ENCODE results near the gene B3GNT8.

DNA sequence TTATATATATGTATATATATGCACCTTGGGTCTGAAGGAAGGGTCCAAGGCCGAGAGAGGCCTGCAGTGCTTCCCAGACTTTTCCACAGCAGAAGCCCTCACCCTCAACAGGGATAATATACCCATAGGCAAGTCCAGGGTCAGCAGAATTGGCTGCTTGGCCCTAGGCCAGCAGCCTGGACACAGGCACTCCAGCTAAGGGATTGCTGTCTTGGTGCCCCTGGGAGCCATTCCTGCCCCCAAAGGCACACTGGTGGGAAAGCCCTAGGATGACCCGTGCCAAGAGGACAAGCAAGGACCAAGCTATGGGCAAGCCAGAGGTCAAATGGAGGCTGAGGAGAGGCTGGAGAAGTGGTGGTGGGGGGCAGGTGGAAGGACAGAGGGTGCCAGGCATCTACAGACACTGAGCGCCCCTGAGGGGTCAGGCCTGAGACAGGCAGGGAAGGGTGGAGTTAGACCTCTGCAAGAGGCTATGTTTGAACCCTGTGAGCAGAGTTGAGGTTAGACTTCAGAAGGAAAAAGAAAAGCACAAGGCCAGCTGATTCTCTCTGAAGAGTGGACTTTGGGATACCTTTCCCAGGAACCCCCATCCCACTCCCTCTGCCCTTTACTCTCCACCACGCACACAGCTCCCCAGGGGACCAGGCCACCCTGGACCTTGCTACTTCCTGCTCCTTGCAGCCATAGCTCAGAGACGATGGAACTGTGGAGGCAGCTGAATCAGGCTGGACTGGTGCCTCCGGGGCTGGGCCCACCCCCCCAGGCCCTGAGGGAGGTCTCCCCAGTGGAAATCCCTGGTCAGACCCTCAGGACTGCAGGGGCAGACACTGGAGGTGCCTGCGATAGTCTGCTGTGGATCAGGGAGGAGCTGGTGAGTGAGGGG, 15.5 kb upstream of the B3GNT8 start, which contains the start of gene ERICH4:
- TF ChIP-seq, protein P1, sequence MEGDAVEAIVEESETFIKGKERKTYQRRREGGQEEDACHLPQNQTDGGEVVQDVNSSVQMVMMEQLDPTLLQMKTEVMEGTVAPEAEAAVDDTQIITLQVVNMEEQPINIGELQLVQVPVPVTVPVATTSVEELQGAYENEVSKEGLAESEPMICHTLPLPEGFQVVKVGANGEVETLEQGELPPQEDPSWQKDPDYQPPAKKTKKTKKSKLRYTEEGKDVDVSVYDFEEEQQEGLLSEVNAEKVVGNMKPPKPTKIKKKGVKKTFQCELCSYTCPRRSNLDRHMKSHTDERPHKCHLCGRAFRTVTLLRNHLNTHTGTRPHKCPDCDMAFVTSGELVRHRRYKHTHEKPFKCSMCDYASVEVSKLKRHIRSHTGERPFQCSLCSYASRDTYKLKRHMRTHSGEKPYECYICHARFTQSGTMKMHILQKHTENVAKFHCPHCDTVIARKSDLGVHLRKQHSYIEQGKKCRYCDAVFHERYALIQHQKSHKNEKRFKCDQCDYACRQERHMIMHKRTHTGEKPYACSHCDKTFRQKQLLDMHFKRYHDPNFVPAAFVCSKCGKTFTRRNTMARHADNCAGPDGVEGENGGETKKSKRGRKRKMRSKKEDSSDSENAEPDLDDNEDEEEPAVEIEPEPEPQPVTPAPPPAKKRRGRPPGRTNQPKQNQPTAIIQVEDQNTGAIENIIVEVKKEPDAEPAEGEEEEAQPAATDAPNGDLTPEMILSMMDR (IDR thresholded peaks at IDR 0.05 in 8 of 11, conservative IDR thresholded peaks at IDR 0.05 in 3 of 11), result no peak
- TF ChIP-seq POLR2AphosphoS5 (IDR thresholded peaks at IDR 0.05) (no peak), POLR2A (IDR thresholded peaks at IDR 0.05) (no peak)
